Central memory CD8-positive, alpha-beta T cell (primary cell): ENCODE results near the gene SCYGR1.
A peak's percentile ranks its signal among the peaks of the same experiment; 100 is the strongest.

Source experiments
- ATAC-seq: fragments of 150-1000 bp; cut with Tn5 transposase; replicated peaks from 2 replicates; pipeline ENCODE4 v1.10.0; 2022; ENCODE audit warnings: mild to moderate bottlenecking, moderate FRiP score, moderate number of reproducible peaks; ENCODE audit not compliant: poor library complexity, severe bottlenecking; ENCODE audit errors: extremely low read depth
- DNase-seq, 2 donors: peaks; one replicate each; pipeline ENCODE4 v3.0.0; 2021; ENCODE audit warnings: low spot score in 2 of 2
- H3K27ac Mint-ChIP-seq: one replicate; pipeline ENCODE4 v1.8.0; 2022; ENCODE audit warnings: low read depth, mild to moderate bottlenecking, moderate library complexity, mixed read lengths
- H3K27me3 Mint-ChIP-seq: one replicate; pipeline ENCODE4 v1.8.0; 2022; ENCODE audit warnings: mixed read lengths
- H3K36me3 Mint-ChIP-seq: one replicate; pipeline ENCODE4 v1.8.0; 2022; ENCODE audit warnings: mild to moderate bottlenecking, moderate library complexity, mixed read lengths; ENCODE audit not compliant: insufficient read depth
- H3K4me1 Mint-ChIP-seq: one replicate; pipeline ENCODE4 v1.8.0; 2022; ENCODE audit warnings: mixed read lengths
- H3K4me3 Mint-ChIP-seq: one replicate; pipeline ENCODE4 v1.8.0; 2022; ENCODE audit warnings: mild to moderate bottlenecking, moderate library complexity, mixed read lengths
- H3K9me3 Mint-ChIP-seq: one replicate; pipeline ENCODE4 v1.8.0; 2022; ENCODE audit warnings: mixed read lengths

The SCYGR1 gene

GRCh38 chr2:227412877-227413276 lies 25.1 kb upstream of the SCYGR1 start:
- no peak overlapping the region for H3K4me3 Mint-ChIP-seq
- H3K4me1 Mint-ChIP-seq, result no peaks in the 10 kb centered on the region
- H3K27me3 Mint-ChIP-seq, result peaks cover under 1% of the 10 kb centered on the region
- no peak for DNase-seq
- no peak for ATAC-seq
- no peaks in the 10 kb centered on the region for H3K36me3 Mint-ChIP-seq
- no peaks in the 10 kb centered on the region for H3K9me3 Mint-ChIP-seq
- H3K27ac Mint-ChIP-seq, result no peak overlapping the region

- H3K27me3 Mint-ChIP-seq, result peaks cover 6% of the 10 kb centered on the region
- no peak overlapping the region for H3K4me3 Mint-ChIP-seq
- ATAC-seq (no peak), DNase-seq (no peak)
- no peaks in the 10 kb centered on the region for H3K36me3 Mint-ChIP-seq
- H3K9me3 Mint-ChIP-seq, result no peaks in the 10 kb centered on the region
- no peaks in the 10 kb centered on the region for H3K4me1 Mint-ChIP-seq
- H3K27ac Mint-ChIP-seq, result no peak overlapping the region
Measured at GRCh38 chr2:227411990-227412350, 24.2 kb upstream of the SCYGR1 start.

- Mint-ChIP-seq H3K27me3 (peaks cover 6% of the 10 kb centered on the region), H3K4me1 (no peaks in the 10 kb centered on the region), H3K27ac (no peak overlapping the region), H3K9me3 (no peaks in the 10 kb centered on the region), H3K4me3 (no peak overlapping the region), H3K36me3 (no peaks in the 10 kb centered on the region)
- DNase-seq, result no peak
- peak; percentile 24 for ATAC-seq
Measured at GRCh38 chr2:227411320-227411989, 23.7 kb upstream of the SCYGR1 start.

GRCh38 chr2:227410191-227410590 lies 22.4 kb upstream of the SCYGR1 start:
- no peak overlapping the region for H3K4me3 Mint-ChIP-seq
- H3K4me1 Mint-ChIP-seq, result no peaks in the 10 kb centered on the region
- no peaks in the 10 kb centered on the region for H3K36me3 Mint-ChIP-seq
- H3K27ac Mint-ChIP-seq, result no peak overlapping the region
- no peaks in the 10 kb centered on the region for H3K9me3 Mint-ChIP-seq
- peaks cover 6% of the 10 kb centered on the region for H3K27me3 Mint-ChIP-seq
- no peak for DNase-seq
- ATAC-seq, result no peak

- no peak for ATAC-seq
- Mint-ChIP-seq H3K27ac (no peak overlapping the region), H3K27me3 (peaks cover 7% of the 10 kb centered on the region), H3K36me3 (peaks cover 2% of the 10 kb centered on the region), H3K9me3 (no peaks in the 10 kb centered on the region), H3K4me1 (no peaks in the 10 kb centered on the region), H3K4me3 (no peak overlapping the region)
- no peak for DNase-seq
Measured at GRCh38 chr2:227407591-227408151, 19.9 kb upstream of the SCYGR1 start.

GRCh38 chr2:227406177-227407031 lies 18.7 kb upstream of the SCYGR1 start:
- H3K27me3 Mint-ChIP-seq, result peaks cover 19% of the 10 kb centered on the region
- no peaks in the 10 kb centered on the region for H3K4me1 Mint-ChIP-seq
- ATAC-seq, result no peak
- H3K27ac Mint-ChIP-seq, result no peak overlapping the region
- DNase-seq, result no peak
- H3K9me3 Mint-ChIP-seq, result no peaks in the 10 kb centered on the region
- H3K4me3 Mint-ChIP-seq, result no peak overlapping the region
- H3K36me3 Mint-ChIP-seq, result peaks cover 2% of the 10 kb centered on the region

- Mint-ChIP-seq H3K4me3 (no peak overlapping the region), H3K4me1 (no peaks in the 10 kb centered on the region), H3K27ac (no peak overlapping the region), H3K36me3 (peaks cover 2% of the 10 kb centered on the region), H3K9me3 (no peaks in the 10 kb centered on the region), H3K27me3 (peaks cover 33% of the 10 kb centered on the region)
- ATAC-seq (no peak), DNase-seq (no peak)
Measured at GRCh38 chr2:227404585-227405271, 17.0 kb upstream of the SCYGR1 start.

- Mint-ChIP-seq H3K27ac (no peak overlapping the region), H3K4me3 (no peak overlapping the region), H3K27me3 (peaks cover 35% of the 10 kb centered on the region), H3K36me3 (peaks cover 2% of the 10 kb centered on the region), H3K4me1 (peaks cover 2% of the 10 kb centered on the region), H3K9me3 (no peaks in the 10 kb centered on the region)
- no peak for DNase-seq
- no peak for ATAC-seq
Measured at GRCh38 chr2:227402959-227403358, 15.2 kb upstream of the SCYGR1 start.

GRCh38 chr2:227402321-227402720 lies 14.6 kb upstream of the SCYGR1 start:
- peaks cover 6% of the 10 kb centered on the region for H3K4me1 Mint-ChIP-seq
- peaks cover 2% of the 10 kb centered on the region for H3K36me3 Mint-ChIP-seq
- H3K9me3 Mint-ChIP-seq, result no peaks in the 10 kb centered on the region
- peaks cover 28% of the 10 kb centered on the region for H3K27me3 Mint-ChIP-seq
- no peak overlapping the region for H3K27ac Mint-ChIP-seq
- ATAC-seq (no peak), DNase-seq (no peak)
- H3K4me3 Mint-ChIP-seq, result no peak overlapping the region

GRCh38 chr2:227401550-227401949 lies 13.8 kb upstream of the SCYGR1 start:
- ATAC-seq, result no peak

GRCh38 chr2:227398684-227399670 lies 11.2 kb upstream of the SCYGR1 start:
- peaks cover 2% of the 10 kb centered on the region for H3K36me3 Mint-ChIP-seq
- peaks cover 6% of the 10 kb centered on the region for H3K4me1 Mint-ChIP-seq
- no peak for ATAC-seq
- peaks cover 28% of the 10 kb centered on the region for H3K27me3 Mint-ChIP-seq
- H3K27ac Mint-ChIP-seq, result no peak overlapping the region
- H3K9me3 Mint-ChIP-seq, result no peaks in the 10 kb centered on the region
- DNase-seq, result no peak
- no peak overlapping the region for H3K4me3 Mint-ChIP-seq

More at GRCh38 chr2:227401550-227401949, 13.8 kb upstream of the SCYGR1 start:
- Mint-ChIP-seq H3K9me3 (no peaks in the 10 kb centered on the region), H3K27me3 (peaks cover 28% of the 10 kb centered on the region), H3K4me1 (peaks cover 6% of the 10 kb centered on the region), H3K4me3 (no peak overlapping the region), H3K36me3 (peaks cover 2% of the 10 kb centered on the region), H3K27ac (no peak overlapping the region)
- DNase-seq, result no peak

GRCh38 chr2:227397562-227397961 lies 9.8 kb upstream of the SCYGR1 start:
- ATAC-seq, result no peak

More at GRCh38 chr2:227397562-227397961, 9.8 kb upstream of the SCYGR1 start:
- Mint-ChIP-seq H3K4me1 (peaks cover 6% of the 10 kb centered on the region), H3K27me3 (peaks cover 27% of the 10 kb centered on the region), H3K9me3 (no peaks in the 10 kb centered on the region), H3K4me3 (no peak overlapping the region), H3K36me3 (no peaks in the 10 kb centered on the region), H3K27ac (no peak overlapping the region)
- no peak for DNase-seq
